ENCODE data around the gene SLC12A7. TPM values are rescaled to one million over a fixed set of nuclear protein-coding genes. Genes with fewer than 3 reads are reported as not detected.

SLC12A7 gene
- total and polyA plus RNA-seq, 9 of the 15 experiments (the other 6 are each of a cell fraction or from before 2014, with no cell fraction given), result 0.01 to 3.1 (median 0.56) TPM

- 21% methylated on average over 20 of the region's 20 CpGs for WGBS (ENCODE audit: insufficient coverage, low coverage, missing lambda C conversion rate)
- Histone ChIP-seq H3K27ac (ENCODE audit: extremely low read depth, low read depth, low read length) (no peak overlapping the region), H3K27me3 (ENCODE audit: control insufficient read depth in 2 of 2, insufficient read depth in 2 of 2, low read length in 2 of 2) (peaks cover 44 to 77% of the 10 kb centered on the region in 2 experiments), H3K9me3 (replicated peaks; ENCODE audit: control insufficient read depth, insufficient read depth, low read depth, low read length) (no peaks in the 10 kb centered on the region), H2AFZ (ENCODE audit: low read depth, low read length) (no peak overlapping the region), H4K20me1 (replicated peaks; ENCODE audit: control insufficient read depth, insufficient read depth, low read length) (peaks cover 13% of the 10 kb centered on the region), H3K79me2 (ENCODE audit: control insufficient read depth, insufficient read depth, low read length) (no peaks in the 10 kb centered on the region), H3K4me2 (ENCODE audit: insufficient read depth, low read length) (no peak overlapping the region), H3K4me3 (no peak overlapping the region), H3K36me3 (ENCODE audit: control insufficient read depth, insufficient read depth, low read length) (no peaks in the 10 kb centered on the region), H3K9ac (ENCODE audit: insufficient read depth in 1 of 2, low read depth in 2 of 2, low read length in 2 of 2) (no peak overlapping the region), H3K9me1 (ENCODE audit: control insufficient read depth, insufficient read depth, low read length) (no peaks in the 10 kb centered on the region), H3K4me1 (replicated peaks in 1 of 2; ENCODE audit: control insufficient read depth in 2 of 2, insufficient read depth in 2 of 2, low read length in 2 of 2) (peaks cover 4 to 41% of the 10 kb centered on the region in 2 experiments; a peak in 3 of 5 replicates)
- DNase-seq (ENCODE audit: extremely low read depth in 1 of 4, low spot score in 3 of 4) (no peak), FAIRE-seq (peak; percentile 42), ATAC-seq (no peak)
- in situ Hi-C loops (cut with MboI), result no loop called here
- CTCF ChIA-PET (ENCODE audit: low intra/inter-chr PET ratio), result interaction anchor here (0.6 kb wide), 1 partner anchor 42 kb away, joined by 3 read pairs; no protein-coding TSS in a partner anchor
- intact Hi-C loops (cut with micrococcal nuclease), result no loop called here
- TF ChIP-seq NONO (IDR thresholded peaks at IDR 0.05; ENCODE audit: low read depth in 2 of 2, low read length in 1 of 2) (no peak), ZNF316 (IDR thresholded peaks at IDR 0.05) (0 out of 2 replicates have a peak, but pooled peaks have one; percentile 34)
- POLR2A ChIA-PET, result interaction anchor here (0.7 to 2.0 kb wide), 5 partner anchors 10 to 33 kb away, joined by 3 to 9 read pairs (median 4); no protein-coding TSS in a partner anchor
- no TSS peak for BruUV-seq (replicated peaks)
Measured at GRCh38 chr5:1123418-1124147, 11.7 kb upstream of the SLC12A7 start.

- in situ Hi-C loops (cut with MboI), result no loop called here
Measured at GRCh38 chr5:1122511-1123294, 10.8 kb upstream of the SLC12A7 start.

More at GRCh38 chr5:1122511-1123294, 10.8 kb upstream of the SLC12A7 start:
- Histone ChIP-seq H3K9ac (ENCODE audit: insufficient read depth in 1 of 2, low read depth in 2 of 2, low read length in 2 of 2) (no peak overlapping the region), H3K9me3 (replicated peaks; ENCODE audit: control insufficient read depth, insufficient read depth, low read depth, low read length) (no peaks in the 10 kb centered on the region), H3K4me1 (replicated peaks in 1 of 2; ENCODE audit: control insufficient read depth in 2 of 2, insufficient read depth in 2 of 2, low read length in 2 of 2) (peaks cover 11 to 48% of the 10 kb centered on the region in 2 experiments), H3K36me3 (ENCODE audit: control insufficient read depth, insufficient read depth, low read length) (no peaks in the 10 kb centered on the region), H2AFZ (ENCODE audit: low read depth, low read length) (no peak overlapping the region), H3K4me3 (no peak overlapping the region), H3K27me3 (ENCODE audit: control insufficient read depth in 2 of 2, insufficient read depth in 2 of 2, low read length in 2 of 2) (peaks cover 42 to 73% of the 10 kb centered on the region in 2 experiments), H3K4me2 (ENCODE audit: insufficient read depth, low read length) (no peak overlapping the region), H4K20me1 (replicated peaks; ENCODE audit: control insufficient read depth, insufficient read depth, low read length) (peaks cover 13% of the 10 kb centered on the region), H3K27ac (ENCODE audit: extremely low read depth, low read depth, low read length) (no peak overlapping the region), H3K79me2 (ENCODE audit: control insufficient read depth, insufficient read depth, low read length) (no peaks in the 10 kb centered on the region), H3K9me1 (ENCODE audit: control insufficient read depth, insufficient read depth, low read length) (no peaks in the 10 kb centered on the region)
- no TSS peak for BruUV-seq (replicated peaks)
- POLR2A ChIA-PET, result interaction anchor here (0.7 to 2.0 kb wide), 2 partner anchors 9 to 29 kb away, joined by 4 to 9 read pairs; no protein-coding TSS in a partner anchor
- CTCF ChIA-PET (ENCODE audit: low intra/inter-chr PET ratio), result interaction anchor here (0.6 kb wide), 1 partner anchor 43 kb away, joined by 3 read pairs; no protein-coding TSS in a partner anchor
- DNase-seq (ENCODE audit: extremely low read depth in 1 of 4, low spot score in 3 of 4), result no peak
- ATAC-seq, result no peak
- intact Hi-C loops (cut with micrococcal nuclease), result no loop called here
- no peak for FAIRE-seq
- TF ChIP-seq KAT8 (IDR thresholded peaks at IDR 0.05; ENCODE audit: low read depth), result no peak
- no peak for TF ChIP-seq ZNF3 (CRISPR knock-in tag; IDR thresholded peaks at IDR 0.05)
- TF ChIP-seq BCL6 (CRISPR knock-in tag; IDR thresholded peaks at IDR 0.05), result no peak
- no peak for TF ChIP-seq FOXA1 (IDR thresholded peaks at IDR 0.05; ENCODE audit: borderline replicate concordance)
- WGBS (ENCODE audit: insufficient coverage, low coverage, missing lambda C conversion rate), result 21% methylated on average over 33 of the region's 34 CpGs

Data from K562 (cell line).